H1 (cell line): ENCODE data around the gene KCNMA1. TPM values are rescaled to one million over a fixed set of nuclear protein-coding genes. Genes with fewer than 3 reads are reported as not detected.

Experiments used
- GTF2F1 ChIP-seq: IDR thresholded peaks from 2 replicates; pipeline ENCODE4 v1.6.1; 2012; ENCODE audit warnings: low read depth, low read length, improper control_type of control experiment, borderline replicate concordance
- JUN ChIP-seq: IDR thresholded peaks from 2 replicates; pipeline ENCODE4 v1.6.1; 2011; ENCODE audit warnings: low read depth, mild to moderate bottlenecking, improper control_type of control experiment, low read length
- polyA plus RNA-seq, 7 experiments: library from polyadenylated mRNA; depleted of rRNA in 3 of 7; stranded (reverse) in 5 of 7; unstranded in 2 of 7; fragments of >200 nt in 5 of 7; fragments of 200-250 nt in 2 of 7; gene quantifications; 1 replicate in 5 of 7; 2 replicates in 1 of 7; 4 replicates in 1 of 7; pipeline versions ENCODE4 v1.2.1 to v1.2.3, GENCODE V29; 2011 to 2013; ENCODE audit warnings: missing spikeins in 2 of 7, mixed read lengths in 2 of 7
- total RNA-seq: library from RNA; stranded (reverse); fragmentation: NEBNext Ultra II Directional; extraction: Animal tissue kit (Norgen Biotek cat#: 25700); gene quantifications from 2 replicates; pipeline ENCODE4 v1.2.1, GENCODE V29; 2021

Gene KCNMA1
- total and polyA plus RNA-seq, 2 of the 8 experiments (the other 6 are each of a cell fraction or from before 2014, with no cell fraction given) = 10.2 to 11.1 TPM

GRCh38 chr10:77135555-77135954, 502.1 kb downstream of the KCNMA1 start (continued):
- TF ChIP-seq GTF2F1 (no peak), JUN (no peak)
- TF ChIP-seq, all 59 proteins: peak for 0
